Measurements from ENCODE around the gene CD209. TPM values are rescaled to one million over a fixed set of nuclear protein-coding genes. Genes with fewer than 3 reads are reported as not detected.

The CD209 gene
- total and polyA plus RNA-seq, 2 donors (not counting 3 experiments of a cell fraction or from before 2014, with no cell fraction given), result not detected

GRCh38 chr19:7744199-7744786 lies 3.0 kb downstream of the CD209 start:
- DNase-seq (ENCODE audit: low read depth, low spot score), result no peak
- no peaks in the 10 kb centered on the region for H3K4me1 ChIP-seq (ENCODE audit: control insufficient read depth, extremely low read depth, insufficient read depth, low read length)
- H3K9me1 ChIP-seq (replicated peaks; ENCODE audit: control insufficient read depth, extremely low read depth, insufficient read depth, low read length), result no peaks in the 10 kb centered on the region
- no peak overlapping the region for H3K9ac ChIP-seq (replicated peaks; ENCODE audit: extremely low read depth, insufficient read depth, low read length)
- BruUV-seq (replicated peaks), result no TSS peak
- intact Hi-C loops (cut with micrococcal nuclease) (no loop called here), dilution Hi-C loops (cut with MboI; ENCODE audit: extremely low pct_ligation_motif_present, low sequenced_read_pairs) (no loop called here)
- ChIA-PET CTCF (interaction anchor here (1.9 to 2.0 kb wide), 2 partner anchors 63 to 176 kb away, joined by 5 read pairs; partner anchors contain the start of gene TRAPPC5), POLR2A (no interaction called here)
- peaks cover 0 to 3% of the 10 kb centered on the region in 2 experiments for H3K27me3 ChIP-seq (ENCODE audit: control insufficient read depth in 2 of 2, insufficient read depth in 2 of 2, low read length in 2 of 2)
- TF ChIP-seq, protein P1, sequence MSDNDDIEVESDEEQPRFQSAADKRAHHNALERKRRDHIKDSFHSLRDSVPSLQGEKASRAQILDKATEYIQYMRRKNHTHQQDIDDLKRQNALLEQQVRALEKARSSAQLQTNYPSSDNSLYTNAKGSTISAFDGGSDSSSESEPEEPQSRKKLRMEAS (IDR thresholded peaks at IDR 0.05; ENCODE audit: insufficient read depth, insufficient read length), result no peak
- TF ChIP-seq FOS (IDR thresholded peaks at IDR 0.05; ENCODE audit: borderline replicate concordance, insufficient read depth, low read length), result no peak
- TF ChIP-seq POLR2AphosphoS5 (IDR thresholded peaks at IDR 0.05; ENCODE audit: insufficient read depth, low read depth, low read length), result no peak
- TF ChIP-seq EZH2 (IDR thresholded peaks at IDR 0.05; ENCODE audit: borderline replicate concordance, low read depth, low read length, severe bottlenecking), result no peak
- H3K27ac ChIP-seq (ENCODE audit: insufficient read depth, low read depth, low read length), result no peak overlapping the region
- H3K4me3 ChIP-seq (replicated peaks in 1 of 3; ENCODE audit: insufficient read depth in 1 of 3, low read depth in 1 of 3, low read length in 3 of 3), result no peak overlapping the region
- H3K79me2 ChIP-seq (ENCODE audit: control insufficient read depth, insufficient read depth, low read length), result no peaks in the 10 kb centered on the region
- H3K4me2 ChIP-seq (ENCODE audit: insufficient read depth, low read length), result no peak overlapping the region
- H2AFZ ChIP-seq (ENCODE audit: low read depth, low read length), result no peak overlapping the region
- no peaks in the 10 kb centered on the region for H4K20me1 ChIP-seq (replicated peaks; ENCODE audit: control insufficient read depth, extremely low read depth, insufficient read depth, low read length)
- H3K9me3 ChIP-seq (replicated peaks; ENCODE audit: control insufficient read depth, insufficient read depth, low read length), result no peaks in the 10 kb centered on the region
- no peaks in the 10 kb centered on the region for H3K36me3 ChIP-seq (ENCODE audit: control insufficient read depth in 2 of 2, extremely low read depth in 1 of 2, insufficient read depth in 2 of 2, low read length in 2 of 2)
- no peak for FAIRE-seq

GRCh38 chr19:7743425-7743841 lies 3.9 kb downstream of the CD209 start:
- H3K79me2 ChIP-seq (ENCODE audit: control insufficient read depth, insufficient read depth, low read length), result no peaks in the 10 kb centered on the region
- peaks cover 0 to 3% of the 10 kb centered on the region in 2 experiments for H3K27me3 ChIP-seq (ENCODE audit: control insufficient read depth in 2 of 2, insufficient read depth in 2 of 2, low read length in 2 of 2)
- H3K9me1 ChIP-seq (replicated peaks; ENCODE audit: control insufficient read depth, extremely low read depth, insufficient read depth, low read length), result no peaks in the 10 kb centered on the region
- no peak overlapping the region for H3K4me3 ChIP-seq (replicated peaks in 1 of 3; ENCODE audit: insufficient read depth in 1 of 3, low read depth in 1 of 3, low read length in 3 of 3)
- DNase-seq (ENCODE audit: low read depth, low spot score), result no peak
- TF ChIP-seq, protein P1 (IDR thresholded peaks at IDR 0.05; ENCODE audit: insufficient read depth, insufficient read length), result no peak
- TF ChIP-seq POLR2A (IDR thresholded peaks at IDR 0.05; ENCODE audit: low read depth, low read length) (no peak), JUN (IDR thresholded peaks at IDR 0.05; ENCODE audit: borderline replicate concordance, insufficient read depth, insufficient read length, low read depth) (no peak), GATA2 (IDR thresholded peaks at IDR 0.05; ENCODE audit: insufficient read depth, insufficient read length, low read depth, low read length) (no peak), FOS (IDR thresholded peaks at IDR 0.05; ENCODE audit: borderline replicate concordance, insufficient read depth, low read length) (no peak), MYC (IDR thresholded peaks at IDR 0.05; ENCODE audit: low read depth, low read length) (no peak), EZH2 (IDR thresholded peaks at IDR 0.05; ENCODE audit: borderline replicate concordance, low read depth, low read length, severe bottlenecking) (no peak)
- TF ChIP-seq, protein P2, sequence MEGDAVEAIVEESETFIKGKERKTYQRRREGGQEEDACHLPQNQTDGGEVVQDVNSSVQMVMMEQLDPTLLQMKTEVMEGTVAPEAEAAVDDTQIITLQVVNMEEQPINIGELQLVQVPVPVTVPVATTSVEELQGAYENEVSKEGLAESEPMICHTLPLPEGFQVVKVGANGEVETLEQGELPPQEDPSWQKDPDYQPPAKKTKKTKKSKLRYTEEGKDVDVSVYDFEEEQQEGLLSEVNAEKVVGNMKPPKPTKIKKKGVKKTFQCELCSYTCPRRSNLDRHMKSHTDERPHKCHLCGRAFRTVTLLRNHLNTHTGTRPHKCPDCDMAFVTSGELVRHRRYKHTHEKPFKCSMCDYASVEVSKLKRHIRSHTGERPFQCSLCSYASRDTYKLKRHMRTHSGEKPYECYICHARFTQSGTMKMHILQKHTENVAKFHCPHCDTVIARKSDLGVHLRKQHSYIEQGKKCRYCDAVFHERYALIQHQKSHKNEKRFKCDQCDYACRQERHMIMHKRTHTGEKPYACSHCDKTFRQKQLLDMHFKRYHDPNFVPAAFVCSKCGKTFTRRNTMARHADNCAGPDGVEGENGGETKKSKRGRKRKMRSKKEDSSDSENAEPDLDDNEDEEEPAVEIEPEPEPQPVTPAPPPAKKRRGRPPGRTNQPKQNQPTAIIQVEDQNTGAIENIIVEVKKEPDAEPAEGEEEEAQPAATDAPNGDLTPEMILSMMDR (IDR thresholded peaks at IDR 0.05; ENCODE audit: extremely low read depth in 1 of 2, insufficient read depth in 1 of 2, low read depth in 1 of 2, low read length in 2 of 2), result no peak
- no peak overlapping the region for H3K27ac ChIP-seq (ENCODE audit: insufficient read depth, low read depth, low read length)
- no peak for FAIRE-seq
- no peak overlapping the region for H2AFZ ChIP-seq (ENCODE audit: low read depth, low read length)
- BruUV-seq (replicated peaks), result no TSS peak
- no peaks in the 10 kb centered on the region for H4K20me1 ChIP-seq (replicated peaks; ENCODE audit: control insufficient read depth, extremely low read depth, insufficient read depth, low read length)
- ChIA-PET CTCF (interaction anchor here (1.9 to 2.3 kb wide), 2 partner anchors 56 to 62 kb away, joined by 5 to 9 read pairs; partner anchors contain the start of gene TRAPPC5), POLR2A (no interaction called here)
- intact Hi-C loops (cut with micrococcal nuclease), result no loop called here
- H3K4me1 ChIP-seq (ENCODE audit: control insufficient read depth, extremely low read depth, insufficient read depth, low read length), result no peaks in the 10 kb centered on the region
- no peaks in the 10 kb centered on the region for H3K36me3 ChIP-seq (ENCODE audit: control insufficient read depth in 2 of 2, extremely low read depth in 1 of 2, insufficient read depth in 2 of 2, low read length in 2 of 2)
- H3K4me2 ChIP-seq (ENCODE audit: insufficient read depth, low read length), result no peak overlapping the region
- dilution Hi-C loops (cut with MboI; ENCODE audit: extremely low pct_ligation_motif_present, low sequenced_read_pairs), result no loop called here
- no peak overlapping the region for H3K9ac ChIP-seq (replicated peaks; ENCODE audit: extremely low read depth, insufficient read depth, low read length)
- no peaks in the 10 kb centered on the region for H3K9me3 ChIP-seq (replicated peaks; ENCODE audit: control insufficient read depth, insufficient read depth, low read length)

All from endothelial cell of umbilical vein (primary cell).